GM19395 (cell line): ENCODE measurements around the gene IL1F10.

Experiments used
- ATAC-seq: cut with Tn5 transposase; IDR thresholded peaks from one replicate; pipeline ENCODE4 v1.9.1; 2021; ENCODE audit warnings: mild to moderate bottlenecking, moderate library complexity; ENCODE audit not compliant: unreplicated experiment

IL1F10 gene

GRCh38 chr2:113067681-113068080 lies at the start of gene IL1F10:
Gene IL1F10 (plus strand): TSS chr2:113067970. CDS start chr2:113072739, 4,769 bp downstream.
- no peak for ATAC-seq

- no peak for ATAC-seq
Observed at GRCh38 chr2:113018509-113018908, 49.3 kb upstream of the IL1F10 start.

- ATAC-seq: no peak
Observed at GRCh38 chr2:113021312-113021711, 46.5 kb upstream of the IL1F10 start.

- no peak for ATAC-seq
Observed at GRCh38 chr2:113024764-113025163, 43.0 kb upstream of the IL1F10 start.

- no peak for ATAC-seq
Observed at GRCh38 chr2:113025737-113026136, 42.0 kb upstream of the IL1F10 start.

GRCh38 chr2:113027691-113028090 lies 40.1 kb upstream of the IL1F10 start:
- ATAC-seq: no peak

- no peak for ATAC-seq
Observed at GRCh38 chr2:113028112-113028511, 39.7 kb upstream of the IL1F10 start.

- ATAC-seq: no peak
Observed at GRCh38 chr2:113032737-113033136, 35.0 kb upstream of the IL1F10 start.

- no peak for ATAC-seq
Observed at GRCh38 chr2:113034016-113034415, 33.8 kb upstream of the IL1F10 start.

GRCh38 chr2:113036763-113037162 lies 31.0 kb upstream of the IL1F10 start:
- ATAC-seq: no peak

GRCh38 chr2:113038291-113038690 lies 29.5 kb upstream of the IL1F10 start:
- no peak for ATAC-seq

- ATAC-seq: no peak
Observed at GRCh38 chr2:113039158-113039557, 28.6 kb upstream of the IL1F10 start.

GRCh38 chr2:113039719-113040118 lies 28.1 kb upstream of the IL1F10 start:
- ATAC-seq: no peak

GRCh38 chr2:113041871-113042270 lies 25.9 kb upstream of the IL1F10 start:
- ATAC-seq: no peak

GRCh38 chr2:113046465-113046864 lies 21.3 kb upstream of the IL1F10 start:
- no peak for ATAC-seq

GRCh38 chr2:113050921-113051895 lies 16.6 kb upstream of the IL1F10 start:
- ATAC-seq: no peak

- no peak for ATAC-seq
Observed at GRCh38 chr2:113052396-113052917, 15.3 kb upstream of the IL1F10 start, which contains the start of gene IL36B. Gene IL36B (minus strand): TSS chr2:113052867.

GRCh38 chr2:113053666-113054065 lies 14.1 kb upstream of the IL1F10 start:
- ATAC-seq: no peak

- no peak for ATAC-seq
Observed at GRCh38 chr2:113054066-113054465, 13.7 kb upstream of the IL1F10 start.

- no peak for ATAC-seq
Observed at GRCh38 chr2:113056521-113056920, 11.2 kb upstream of the IL1F10 start.

GRCh38 chr2:113057117-113057516 lies 10.7 kb upstream of the IL1F10 start:
- ATAC-seq: no peak

GRCh38 chr2:113058411-113058994 lies 9.3 kb upstream of the IL1F10 start:
- ATAC-seq: no peak
